ENCODE data around the gene GIPC2. TPM values are rescaled to one million over a fixed set of nuclear protein-coding genes. Genes with fewer than 3 reads are reported as not detected.

Gene GIPC2
- total and polyA plus RNA-seq, 9 donors = 1.8 to 5.7 (median 3.0) TPM

GRCh38 chr1:78168306-78168705 is 122.5 kb downstream of the GIPC2 start:
- H3K4me1 ChIP-seq (ENCODE audit: insufficient read depth) = no peaks in the 10 kb centered on the region
- TF ChIP-seq EP300 (IDR thresholded peaks at IDR 0.05) (no peak), POLR2A (IDR thresholded peaks at IDR 0.05) (no peak)
- TF ChIP-seq, protein P1, sequence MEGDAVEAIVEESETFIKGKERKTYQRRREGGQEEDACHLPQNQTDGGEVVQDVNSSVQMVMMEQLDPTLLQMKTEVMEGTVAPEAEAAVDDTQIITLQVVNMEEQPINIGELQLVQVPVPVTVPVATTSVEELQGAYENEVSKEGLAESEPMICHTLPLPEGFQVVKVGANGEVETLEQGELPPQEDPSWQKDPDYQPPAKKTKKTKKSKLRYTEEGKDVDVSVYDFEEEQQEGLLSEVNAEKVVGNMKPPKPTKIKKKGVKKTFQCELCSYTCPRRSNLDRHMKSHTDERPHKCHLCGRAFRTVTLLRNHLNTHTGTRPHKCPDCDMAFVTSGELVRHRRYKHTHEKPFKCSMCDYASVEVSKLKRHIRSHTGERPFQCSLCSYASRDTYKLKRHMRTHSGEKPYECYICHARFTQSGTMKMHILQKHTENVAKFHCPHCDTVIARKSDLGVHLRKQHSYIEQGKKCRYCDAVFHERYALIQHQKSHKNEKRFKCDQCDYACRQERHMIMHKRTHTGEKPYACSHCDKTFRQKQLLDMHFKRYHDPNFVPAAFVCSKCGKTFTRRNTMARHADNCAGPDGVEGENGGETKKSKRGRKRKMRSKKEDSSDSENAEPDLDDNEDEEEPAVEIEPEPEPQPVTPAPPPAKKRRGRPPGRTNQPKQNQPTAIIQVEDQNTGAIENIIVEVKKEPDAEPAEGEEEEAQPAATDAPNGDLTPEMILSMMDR (IDR thresholded peaks at IDR 0.05) = no peak
- intact Hi-C loops (cut with DNase I) = no loop called here
- no peaks in the 10 kb centered on the region for H3K9me3 ChIP-seq
- no peak overlapping the region for H3K4me3 ChIP-seq
- no peaks in the 10 kb centered on the region for H3K36me3 ChIP-seq
- H3K27me3 ChIP-seq = no peaks in the 10 kb centered on the region
- DNase-seq = no peak
- no peak overlapping the region for H3K27ac ChIP-seq

GRCh38 chr1:78170859-78171258 is 125.1 kb downstream of the GIPC2 start:
- no peak for DNase-seq
- no peaks in the 10 kb centered on the region for H3K9me3 ChIP-seq
- H3K36me3 ChIP-seq = no peaks in the 10 kb centered on the region
- H3K27me3 ChIP-seq = no peaks in the 10 kb centered on the region
- no peak overlapping the region for H3K4me3 ChIP-seq
- intact Hi-C loops (cut with DNase I) = no loop called here
- no peak overlapping the region for H3K27ac ChIP-seq
- TF ChIP-seq, protein P1 (IDR thresholded peaks at IDR 0.05) = no peak
- no peak for TF ChIP-seq EP300 (IDR thresholded peaks at IDR 0.05)
- no peak for TF ChIP-seq POLR2A (IDR thresholded peaks at IDR 0.05)
- 58 to 62% (median 58%) methylated on average over 2 of the region's 2 CpGs for WGBS, 3 donors
- no peaks in the 10 kb centered on the region for H3K4me1 ChIP-seq (ENCODE audit: insufficient read depth)

DNA sequence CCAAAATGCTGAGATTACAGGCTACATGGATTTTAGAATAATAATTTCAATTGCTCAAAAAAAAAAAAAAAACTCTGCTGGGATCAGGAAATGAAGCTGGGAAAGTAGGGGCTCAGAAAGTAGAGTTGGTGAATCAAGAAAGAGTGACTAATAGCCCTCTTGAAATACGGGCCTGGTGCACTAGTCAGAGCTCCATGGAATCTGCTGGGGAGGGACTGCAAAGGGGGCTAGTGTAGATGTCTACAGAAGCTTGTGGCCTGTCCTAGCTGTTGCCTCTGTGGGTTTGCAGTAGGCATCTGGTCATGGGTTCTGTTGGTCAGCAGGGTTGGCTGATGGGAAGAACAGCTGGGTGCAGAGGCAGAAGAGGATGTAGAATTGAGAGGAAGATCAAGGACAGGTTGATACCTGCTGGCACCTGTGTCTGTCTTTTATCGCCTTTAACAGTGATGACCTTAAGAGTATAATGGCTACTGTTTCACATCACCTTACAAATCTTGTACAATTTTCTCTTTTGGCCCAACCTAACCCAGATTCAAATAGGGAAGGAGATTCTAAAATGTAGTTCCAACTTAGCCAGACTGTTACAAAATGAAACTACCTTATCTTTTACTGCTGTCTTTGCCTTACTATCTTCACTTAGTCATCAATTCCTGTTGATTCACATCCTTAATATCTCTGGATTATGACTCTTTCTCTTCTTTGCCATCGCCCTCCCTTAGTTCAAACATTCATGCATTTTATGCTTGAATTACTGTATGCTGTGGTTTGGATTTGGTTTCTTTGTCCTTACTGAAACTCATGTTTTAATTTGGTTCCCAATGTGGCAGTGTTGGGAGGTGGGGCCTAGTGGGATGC is 126.2 kb downstream of the GIPC2 start:
- no peak for DNase-seq
- Histone ChIP-seq H3K4me1 (ENCODE audit: insufficient read depth) (no peaks in the 10 kb centered on the region), H3K27me3 (no peaks in the 10 kb centered on the region), H3K36me3 (no peaks in the 10 kb centered on the region), H3K4me3 (no peak overlapping the region), H3K27ac (no peak overlapping the region), H3K9me3 (no peaks in the 10 kb centered on the region)
- intact Hi-C loops (cut with DNase I) = no loop called here
- TF ChIP-seq EP300 (IDR thresholded peaks at IDR 0.05) (no peak), POLR2A (IDR thresholded peaks at IDR 0.05) (no peak)
- TF ChIP-seq, protein P1 (IDR thresholded peaks at IDR 0.05) = no peak
- WGBS, 3 donors = 85 to 94% (median 86%) methylated on average over 3 of the region's 3 CpGs

DNA sequence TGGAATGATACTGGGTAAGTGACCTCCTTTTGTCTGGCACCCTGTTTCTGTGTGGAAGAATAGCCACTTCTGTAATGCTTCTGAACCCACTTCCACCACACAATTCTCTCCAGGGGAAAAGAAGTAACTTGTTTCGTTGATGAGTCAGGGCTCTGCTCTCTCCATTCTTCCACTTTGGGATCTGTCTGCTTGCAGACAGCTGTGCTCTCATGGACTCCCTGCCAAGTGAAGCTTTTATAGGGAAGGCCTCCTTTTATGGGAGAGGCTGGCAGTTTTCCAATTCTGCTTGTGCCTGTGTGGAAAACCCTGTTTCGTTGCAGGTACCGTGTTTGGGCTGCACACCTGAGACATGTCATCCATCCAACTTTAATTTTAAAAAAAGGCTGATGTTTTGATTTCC is 130.7 kb downstream of the GIPC2 start:
- Histone ChIP-seq H3K9me3 (no peaks in the 10 kb centered on the region), H3K27ac (no peak overlapping the region), H3K4me3 (no peak overlapping the region), H3K36me3 (no peaks in the 10 kb centered on the region), H3K27me3 (no peaks in the 10 kb centered on the region), H3K4me1 (ENCODE audit: insufficient read depth) (no peaks in the 10 kb centered on the region)
- no peak for DNase-seq
- TF ChIP-seq, protein P1 (IDR thresholded peaks at IDR 0.05) = no peak
- TF ChIP-seq EP300 (IDR thresholded peaks at IDR 0.05) = no peak
- no peak for TF ChIP-seq POLR2A (IDR thresholded peaks at IDR 0.05)
- intact Hi-C loops (cut with DNase I) = no loop called here
- WGBS, 3 donors = 8 to 25% (median 12%) methylated on average over 3 of the region's 3 CpGs
